C4-2B (cell line): ENCODE data around the gene IL2RG.

Experiments used
- ZFX ChIP-seq: fragments of 450-650 bp; IDR thresholded peaks from 2 replicates; pipeline ENCODE4 v1.6.1; 2017
- TF ChIP-seq, protein P1 (sequence below): fragments of 450-650 bp; conservative IDR thresholded peaks from 2 replicates; pipeline ENCODE4 v1.5.1; 2017; ENCODE audit warnings: mild to moderate bottlenecking

DNA sequence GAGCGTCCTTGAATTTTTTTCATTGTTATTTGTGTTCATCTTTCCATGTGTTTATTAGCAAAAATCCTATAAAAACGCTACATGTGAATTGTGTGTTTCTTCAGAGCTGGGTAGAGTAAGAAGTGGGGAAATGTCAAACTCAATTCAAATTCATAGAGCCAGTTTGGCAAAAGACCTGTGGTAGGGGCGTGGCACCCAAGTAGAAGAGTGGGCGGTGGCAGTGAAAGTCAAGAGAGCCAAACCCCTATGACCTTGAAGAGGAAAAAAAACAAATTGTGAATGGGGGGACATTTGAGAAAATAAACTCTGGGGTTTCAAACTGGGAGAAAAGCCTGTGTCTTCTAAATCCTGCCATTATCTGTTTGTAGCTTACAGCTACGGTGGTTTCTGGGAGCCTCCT, 20.1 kb downstream of the IL2RG start:
- TF ChIP-seq, protein P1, sequence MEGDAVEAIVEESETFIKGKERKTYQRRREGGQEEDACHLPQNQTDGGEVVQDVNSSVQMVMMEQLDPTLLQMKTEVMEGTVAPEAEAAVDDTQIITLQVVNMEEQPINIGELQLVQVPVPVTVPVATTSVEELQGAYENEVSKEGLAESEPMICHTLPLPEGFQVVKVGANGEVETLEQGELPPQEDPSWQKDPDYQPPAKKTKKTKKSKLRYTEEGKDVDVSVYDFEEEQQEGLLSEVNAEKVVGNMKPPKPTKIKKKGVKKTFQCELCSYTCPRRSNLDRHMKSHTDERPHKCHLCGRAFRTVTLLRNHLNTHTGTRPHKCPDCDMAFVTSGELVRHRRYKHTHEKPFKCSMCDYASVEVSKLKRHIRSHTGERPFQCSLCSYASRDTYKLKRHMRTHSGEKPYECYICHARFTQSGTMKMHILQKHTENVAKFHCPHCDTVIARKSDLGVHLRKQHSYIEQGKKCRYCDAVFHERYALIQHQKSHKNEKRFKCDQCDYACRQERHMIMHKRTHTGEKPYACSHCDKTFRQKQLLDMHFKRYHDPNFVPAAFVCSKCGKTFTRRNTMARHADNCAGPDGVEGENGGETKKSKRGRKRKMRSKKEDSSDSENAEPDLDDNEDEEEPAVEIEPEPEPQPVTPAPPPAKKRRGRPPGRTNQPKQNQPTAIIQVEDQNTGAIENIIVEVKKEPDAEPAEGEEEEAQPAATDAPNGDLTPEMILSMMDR, result no peak
- no peak for TF ChIP-seq ZFX
